H1 (cell line): Measurements from ENCODE around the gene PURA. TPM values are rescaled to one million over a fixed set of nuclear protein-coding genes. Genes with fewer than 3 reads are reported as not detected.

Source experiments
- CTCF ChIA-PET: fragments of 300-600 bp; sonication (Branson Sonifier 250); formaldehyde crosslinking; loops from one replicate; lab custom pipeline; 2021; ENCODE audit not compliant: partially characterized antibody; lab: Charles Lee
- POLR2A ChIA-PET: fragments of 300-600 bp; sonication (Branson Sonifier 250); formaldehyde crosslinking; loops from one replicate; lab custom pipeline; 2021; ENCODE audit warnings: inconsistent platforms; ENCODE audit not compliant: partially characterized antibody; lab: Charles Lee
- DNase-seq, 2 experiments: peaks; one replicate each; pipeline versions ENCODE4 v3.0.0 to v3.0.0-alpha.2; 2010 to 2022; ENCODE audit warnings: low spot score in 2 of 2, low read depth in 1 of 2, mixed read lengths in 1 of 2
- FAIRE-seq: peaks from 2 replicates; lab custom pipeline; 2011; peaks lifted over from hg19 to GRCh38; lab: Jason Lieb, UNC
- H2AFZ ChIP-seq: 2 replicates; pipeline ENCODE4 v1.8.1; 2012; ENCODE audit warnings: low read length, inconsistent platforms
- H2AK5ac ChIP-seq: 2 replicates; pipeline ENCODE4 v1.6.1; 2013; ENCODE audit warnings: low read depth, low read length
- H2BK120ac ChIP-seq: replicated peaks from 2 replicates; pipeline ENCODE3; 2013; ENCODE audit warnings: low read depth, low read length, inconsistent platforms
- H2BK12ac ChIP-seq: 2 replicates; pipeline ENCODE4 v1.6.1; 2013; ENCODE audit warnings: low read depth, low read length
- H2BK15ac ChIP-seq: 2 replicates; pipeline ENCODE4 v1.6.1; 2013; ENCODE audit warnings: low read length
- H2BK20ac ChIP-seq: 2 replicates; pipeline ENCODE4 v1.6.1; 2013; ENCODE audit warnings: low read length
- H2BK5ac ChIP-seq: 2 replicates; pipeline ENCODE4 v1.6.1; 2013; ENCODE audit warnings: low read depth, low read length
- H3K14ac ChIP-seq: 2 replicates; pipeline ENCODE4 v1.6.1; 2013; ENCODE audit warnings: inconsistent platforms; ENCODE audit not compliant: insufficient read length
- H3K18ac ChIP-seq: 2 replicates; pipeline ENCODE4 v1.6.1; 2013; ENCODE audit warnings: low read length; ENCODE audit errors: extremely low read depth
- H3K23ac ChIP-seq: 2 replicates; pipeline ENCODE4 v1.6.1; 2013; ENCODE audit warnings: inconsistent platforms; ENCODE audit not compliant: insufficient read length
- H3K23me2 ChIP-seq: 2 replicates; pipeline ENCODE4 v1.6.1; 2013; ENCODE audit warnings: low read depth, low read length
- H3K27ac ChIP-seq: 2 replicates; pipeline ENCODE4 v1.6.1; 2011; ENCODE audit warnings: low read depth, low read length, inconsistent platforms
- H3K27me3 ChIP-seq, 4 experiments: replicated peaks in 1 of 4; 1 replicate in 1 of 4; 2 replicates in 3 of 4; pipeline versions ENCODE4 v1.6.1 to v1.8.1; 2011 to 2013; ENCODE audit warnings: low read length in 3 of 4, mild to moderate bottlenecking in 3 of 4, inconsistent platforms in 2 of 4, mixed read lengths in 2 of 4, moderate library complexity in 1 of 4; ENCODE audit not compliant: control insufficient read depth in 3 of 4, insufficient read depth in 3 of 4; ENCODE audit errors: extremely low read depth in 1 of 4
- H3K36me3 ChIP-seq, 4 experiments: 2 replicates each; pipeline versions ENCODE4 v1.6.1 to v1.8.1; 2011 to 2013; ENCODE audit warnings: mild to moderate bottlenecking in 4 of 4, low read length in 3 of 4, moderate library complexity in 2 of 4, control low read depth in 1 of 4, inconsistent platforms in 1 of 4; ENCODE audit not compliant: insufficient read depth in 4 of 4, control insufficient read depth in 2 of 4
- H3K4ac ChIP-seq: replicated peaks from 2 replicates; pipeline ENCODE3; 2013; ENCODE audit warnings: low read length, low read depth, mixed read lengths, inconsistent platforms; ENCODE audit not compliant: insufficient read length
- H3K4me1 ChIP-seq, 4 experiments: replicated peaks in 1 of 4; 1 replicate in 1 of 4; 2 replicates in 3 of 4; pipeline versions ENCODE4 v1.6.1 to v1.8.1; 2011 to 2013; ENCODE audit warnings: low read length in 3 of 4, inconsistent platforms in 2 of 4, mixed read lengths in 1 of 4; ENCODE audit not compliant: insufficient read depth in 4 of 4, control insufficient read depth in 3 of 4
- H3K4me2 ChIP-seq, 2 experiments: 2 replicates each; pipeline versions ENCODE4 v1.6.1 to v1.8.1; 2011 to 2013; ENCODE audit warnings: low read depth in 2 of 2, low read length in 2 of 2, control low read depth in 1 of 2, inconsistent platforms in 1 of 2, mild to moderate bottlenecking in 1 of 2; ENCODE audit not compliant: insufficient read depth in 1 of 2
- H3K4me3 ChIP-seq, 4 experiments: fragments of 200-600, 300-600 bp in 1 of 4; sonication (generic), shearing (Covaris generic), sonication (Bioruptor Twin) in 1 of 4; 2 replicates each; pipeline versions ENCODE4 v1.5.1 to v1.8.1; 2011 to 2016; ENCODE audit warnings: low read length in 4 of 4, low read depth in 3 of 4, control low read depth in 2 of 4, inconsistent platforms in 2 of 4, mild to moderate bottlenecking in 2 of 4, mixed read lengths in 1 of 4, moderate library complexity in 1 of 4; ENCODE audit not compliant: insufficient read depth in 2 of 4; ENCODE audit errors: extremely low read depth in 1 of 4
- H3K56ac ChIP-seq: replicated peaks from 2 replicates; pipeline ENCODE3; 2013; ENCODE audit warnings: low read depth, mild to moderate bottlenecking, mixed read lengths, low read length, inconsistent platforms; ENCODE audit not compliant: insufficient read length
- H3K79me1 ChIP-seq: 2 replicates; pipeline ENCODE4 v1.6.1; 2013; ENCODE audit warnings: low read depth, low read length, control low read depth
- H3K79me2 ChIP-seq, 2 experiments: 2 replicates each; pipeline versions ENCODE4 v1.6.1 to v1.8.1; 2012 to 2013; ENCODE audit warnings: low read length in 2 of 2, mild to moderate bottlenecking in 2 of 2, inconsistent platforms in 1 of 2; ENCODE audit not compliant: insufficient read depth in 2 of 2, control insufficient read depth in 1 of 2
- H3K9ac ChIP-seq, 4 experiments: replicated peaks in 1 of 4; 1 replicate in 1 of 4; 2 replicates in 3 of 4; pipeline versions ENCODE4 v1.6.1 to v1.8.1; 2011 to 2013; ENCODE audit warnings: low read depth in 3 of 4, low read length in 3 of 4, control low read depth in 2 of 4, mild to moderate bottlenecking in 2 of 4, moderate library complexity in 2 of 4, inconsistent platforms in 1 of 4; ENCODE audit errors: extremely low read depth in 1 of 4
- H3K9me3 ChIP-seq, 2 experiments: 2 replicates each; pipeline versions ENCODE4 v1.6.1 to v1.8.1; 2012 to 2013; ENCODE audit warnings: mild to moderate bottlenecking in 2 of 2, moderate library complexity in 2 of 2, control low read depth in 1 of 2, inconsistent platforms in 1 of 2, low read depth in 1 of 2, low read length in 1 of 2, mixed read lengths in 1 of 2; ENCODE audit not compliant: insufficient read depth in 2 of 2
- H4K20me1 ChIP-seq, 2 experiments: replicated peaks in 1 of 2; 2 replicates each; pipeline versions ENCODE3 to v1.8.1; 2011 to 2013; ENCODE audit warnings: inconsistent platforms in 2 of 2, low read length in 2 of 2, mild to moderate bottlenecking in 1 of 2; ENCODE audit not compliant: insufficient read depth in 2 of 2, control insufficient read depth in 1 of 2
- H4K5ac ChIP-seq: 2 replicates; pipeline ENCODE4 v1.6.1; 2013; ENCODE audit warnings: low read length, low read depth, mixed read lengths, inconsistent platforms; ENCODE audit not compliant: insufficient read length
- H4K8ac ChIP-seq: 2 replicates; pipeline ENCODE4 v1.8.0; 2013; ENCODE audit warnings: mild to moderate bottlenecking, moderate library complexity, low read length, inconsistent platforms; ENCODE audit not compliant: insufficient read depth; ENCODE audit errors: extremely low read depth
- H4K91ac ChIP-seq: replicated peaks from 2 replicates; pipeline ENCODE3; 2013; ENCODE audit warnings: low read length, mixed read lengths, inconsistent platforms; ENCODE audit not compliant: insufficient read length
- CBX5 ChIP-seq: fragments of 300-800, 300-1000 bp; sonication (generic); IDR thresholded peaks from 2 replicates; pipeline ENCODE4 v1.7.1; 2016; ENCODE audit warnings: antibody characterized with exemption, low read length, low read depth
- CBX8 ChIP-seq: fragments of 300-800, 300-1000 bp; sonication (generic); IDR thresholded peaks from 2 replicates; pipeline ENCODE4 v1.7.1; 2016; ENCODE audit warnings: low read depth, low read length, borderline replicate concordance
- EZH2 ChIP-seq: fragments of 200-600 bp; sonication (generic); IDR thresholded peaks from 2 replicates; pipeline ENCODE4 v1.7.1; 2012; ENCODE audit warnings: low read depth, mild to moderate bottlenecking, moderate library complexity, low read length, inconsistent platforms; ENCODE audit not compliant: severe bottlenecking
- HDAC2 ChIP-seq, 2 experiments: fragments of 300-600 bp in 1 of 2; sonication (generic) in 1 of 2; IDR thresholded peaks; 2 replicates each; pipeline ENCODE4 v1.6.1; 2011 to 2012; ENCODE audit warnings: low read depth in 2 of 2, low read length in 2 of 2, mild to moderate bottlenecking in 2 of 2, moderate library complexity in 2 of 2, borderline replicate concordance in 1 of 2, inconsistent platforms in 1 of 2
- KDM1A ChIP-seq: fragments of 200-600, 300-600 bp; sonication (generic); IDR thresholded peaks from 2 replicates; pipeline ENCODE4 v1.7.1; 2016; ENCODE audit warnings: mild to moderate bottlenecking, low read length, borderline replicate concordance
- KDM5A ChIP-seq: fragments of 200-600 bp; IDR thresholded peaks from 2 replicates; pipeline ENCODE4 v1.7.1; 2012; ENCODE audit warnings: mild to moderate bottlenecking, low read length, inconsistent platforms, mixed read lengths
- POLR2A ChIP-seq, 2 experiments: IDR thresholded peaks; 1 replicate in 1 of 2; 2 replicates in 1 of 2; pipeline ENCODE4 v1.6.1; 2011; ENCODE audit warnings: low read depth in 2 of 2, low read length in 2 of 2, mild to moderate bottlenecking in 2 of 2; ENCODE audit errors: control extremely low read depth in 1 of 2
- RNF2 ChIP-seq: fragments of 200-900, 300-1000 bp; sonication (generic); IDR thresholded peaks from 2 replicates; pipeline ENCODE4 v1.7.1; 2016; ENCODE audit warnings: borderline replicate concordance, low read depth, mild to moderate bottlenecking, antibody characterized with exemption, low read length; ENCODE audit not compliant: poor library complexity, severe bottlenecking; ENCODE audit errors: missing control alignments
- SP2 ChIP-seq: IDR thresholded peaks from 2 replicates; pipeline ENCODE4 v1.6.1; 2012; ENCODE audit warnings: mild to moderate bottlenecking, low read length, inconsistent platforms
- SUZ12 ChIP-seq: fragments of 200-600 bp; sonication (generic); IDR thresholded peaks from 2 replicates; pipeline ENCODE4 v1.6.1; 2012; ENCODE audit warnings: mild to moderate bottlenecking, inconsistent platforms, low read length, moderate library complexity, mixed read lengths
- TAF7 ChIP-seq: optimal IDR thresholded peaks from 2 replicates; pipeline ENCODE3; 2011; ENCODE audit warnings: low read depth, mild to moderate bottlenecking, inconsistent platforms, low read length, moderate library complexity, borderline replicate concordance
- YY1 ChIP-seq: IDR thresholded peaks from 2 replicates; pipeline ENCODE4 v1.6.1; 2011; ENCODE audit warnings: low read depth, mild to moderate bottlenecking, low read length
- WGBS, 2 experiments: shearing (Covaris generic) in 1 of 2; methylation state at CpG; one replicate each; pipeline versions ENCODE4 v1.1.6 to v1.1.7; 2013 to 2015; ENCODE audit warnings: low lambda C conversion rate in 2 of 2, mixed read lengths in 2 of 2, inconsistent platforms in 1 of 2, low coverage in 1 of 2, missing lambda C conversion rate in 1 of 2; ENCODE audit not compliant: insufficient replicate concordance in 2 of 2, insufficient coverage in 1 of 2, insufficient read length in 1 of 2; ENCODE audit errors: extremely low coverage in 1 of 2, missing lambda C conversion rate in 1 of 2; 5-methylcytosine and 5-hydroxymethylcytosine counted together
- polyA plus RNA-seq, 7 experiments: library from polyadenylated mRNA; depleted of rRNA in 3 of 7; stranded (reverse) in 5 of 7; unstranded in 2 of 7; fragments of >200 nt in 5 of 7; fragments of 200-250 nt in 2 of 7; gene quantifications; 1 replicate in 5 of 7; 2 replicates in 1 of 7; 4 replicates in 1 of 7; pipeline versions ENCODE4 v1.2.1 to v1.2.3, GENCODE V29; 2011 to 2013; ENCODE audit warnings: missing spikeins in 2 of 7, mixed read lengths in 2 of 7
- total RNA-seq: library from RNA; stranded (reverse); fragmentation: NEBNext Ultra II Directional; extraction: Animal tissue kit (Norgen Biotek cat#: 25700); gene quantifications from 2 replicates; pipeline ENCODE4 v1.2.1, GENCODE V29; 2021

Gene PURA
- total and polyA plus RNA-seq, 2 of the 8 experiments (the other 6 are each of a cell fraction or from before 2014, with no cell fraction given) = 0.98 to 2.1 TPM

DNA sequence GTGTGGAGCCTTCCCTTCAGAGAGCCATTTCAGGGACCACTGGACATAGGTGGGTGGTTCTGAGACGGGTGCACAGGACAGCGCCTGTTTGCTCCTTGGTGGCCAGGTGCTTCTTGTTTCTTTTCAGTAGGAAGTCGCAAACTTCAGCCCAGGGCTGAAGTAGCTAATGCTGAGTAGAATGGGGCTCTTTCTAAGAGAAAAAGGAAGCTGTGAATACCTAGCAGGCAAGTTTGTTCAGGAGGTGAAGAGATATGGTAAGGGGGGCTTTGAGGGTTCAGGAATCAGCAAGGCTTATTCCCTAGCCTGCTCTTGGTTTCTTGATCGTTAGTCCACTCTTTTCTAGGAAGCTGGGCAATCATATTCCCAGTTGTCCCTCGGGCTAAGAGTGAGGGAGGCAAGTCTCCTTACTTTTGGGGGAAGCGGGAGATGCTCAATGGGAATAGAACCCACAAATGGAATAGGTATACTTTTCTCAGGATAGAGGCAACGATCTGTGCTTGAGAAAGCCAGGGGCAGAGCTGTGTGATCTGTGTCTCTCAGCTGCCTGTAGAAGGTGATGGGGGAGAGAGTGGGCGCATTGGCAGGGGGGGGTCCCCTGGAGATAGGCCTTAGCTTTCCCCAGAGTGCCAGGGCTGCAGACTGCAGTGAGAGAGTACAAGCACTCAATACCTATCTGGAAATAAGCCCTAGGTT is 1.9 kb upstream of the PURA start:
- no peak overlapping the region for H2BK5ac ChIP-seq
- H3K9ac ChIP-seq = no peak overlapping the region
- no peak overlapping the region for H2BK20ac ChIP-seq
- DNase-seq = no peak
- no peak for FAIRE-seq
- H3K14ac ChIP-seq = no peak overlapping the region
- H3K9me3 ChIP-seq = no peaks in the 10 kb centered on the region
- H4K20me1 ChIP-seq = peaks cover 9 to 26% of the 10 kb centered on the region in 2 experiments
- H3K23ac ChIP-seq = no peak overlapping the region
- peaks cover 32 to 77% (median 58%) of the 10 kb centered on the region in 4 experiments for H3K27me3 ChIP-seq
- peaks cover 3 to 22% (median 9%) of the 10 kb centered on the region in 4 experiments; a peak in 6 of 7 replicates for H3K4me1 ChIP-seq
- no peak overlapping the region for H2BK120ac ChIP-seq
- no peak overlapping the region for H2AFZ ChIP-seq
- H3K56ac ChIP-seq = no peak overlapping the region
- no peak overlapping the region for H3K27ac ChIP-seq
- H2BK15ac ChIP-seq = no peak overlapping the region
- no peaks in the 10 kb centered on the region for H3K79me1 ChIP-seq
- peaks cover 23% of the 10 kb centered on the region for H3K23me2 ChIP-seq
- H3K4ac ChIP-seq = no peak overlapping the region
- 0 out of 2 replicates have a peak overlapping the region, but pooled peaks have one; percentile 64 for H2BK12ac ChIP-seq
- ChIA-PET CTCF (interaction anchor here (0.6 to 7.9 kb wide), 6 partner anchors 10 to 319 kb away, joined by 3 to 91 read pairs (median 4); partner anchors contain the start of gene NRG2), POLR2A (interaction anchor here (0.7 to 2.2 kb wide), 7 partner anchors 22 to 68 kb away, joined by 3 to 11 read pairs (median 3); no protein-coding TSS in a partner anchor)
- peak overlapping the region; percentile 98; a peak in 3 of 4 replicates for H3K4me2 ChIP-seq
- 25% methylated on average over 8 of the region's 8 CpGs; no CpG with 5 or more reads in 1 of the 2 experiments for WGBS, 2 experiments
- no peak overlapping the region for H4K91ac ChIP-seq
- no peaks in the 10 kb centered on the region for H3K36me3 ChIP-seq
- no peak overlapping the region for H2AK5ac ChIP-seq
- no peak overlapping the region for H4K5ac ChIP-seq
- no peak overlapping the region for H4K8ac ChIP-seq
- no peak overlapping the region for H3K18ac ChIP-seq
- no peaks in the 10 kb centered on the region for H3K79me2 ChIP-seq
- peak overlapping the region in 1 of 4 experiments; percentile 85; a peak in 1 of 8 replicates for H3K4me3 ChIP-seq
- TF ChIP-seq HDAC2 (IDR thresholded peaks at IDR 0.05; ENCODE audit: borderline replicate concordance in 1 of 2, low read depth in 2 of 2, low read length in 2 of 2) (no peak), CBX5 (no peak), SP2 (no peak), CBX8 (peak; percentile 51; the same call in 1 of the 2 replicates), SUZ12 (peak; percentile 85), KDM1A (no peak), RNF2 (peak; percentile 66), POLR2A (IDR thresholded peaks at IDR 0.05; ENCODE audit: control extremely low read depth in 1 of 2, low read depth in 2 of 2, low read length in 2 of 2) (no peak), TAF7 (no peak), KDM5A (no peak), EZH2 (peak; percentile 84), YY1 (no peak)
